Measurements from ENCODE around the gene FN3K. TPM values are rescaled to one million over a fixed set of nuclear protein-coding genes. Genes with fewer than 3 reads are reported as not detected.

FN3K gene
- total and polyA plus RNA-seq, 2 of the 13 experiments (the other 11 are each of a cell fraction or from before 2014, with no cell fraction given): 3.5 to 12.2 TPM

GRCh38 chr17:82698974-82699442, 36.4 kb upstream of the FN3K start (continued):
- TF ChIP-seq NCOA1 (CRISPR knock-in tag; IDR thresholded peaks at IDR 0.05): 0 out of 2 replicates have a peak, but pooled peaks have one; percentile 8
- no peak for TF ChIP-seq HNRNPUL1 (IDR thresholded peaks at IDR 0.05; ENCODE audit: low read depth, low read length)
- TF ChIP-seq ZNF407 (CRISPR knock-in tag; IDR thresholded peaks at IDR 0.05; ENCODE audit: not compliant biosample characterization): no peak
- TF ChIP-seq HIVEP1 (CRISPR knock-in tag; IDR thresholded peaks at IDR 0.05): no peak
- no peak for TF ChIP-seq NCOR1 (IDR thresholded peaks at IDR 0.05; ENCODE audit: borderline replicate concordance, low read length)
- peak; percentile 33; the same call in 1 of the 2 replicates for TF ChIP-seq HDAC2 (CRISPR knock-in tag; IDR thresholded peaks at IDR 0.05)
- peak; percentile 43; the same call in 1 of the 2 replicates for TF ChIP-seq THAP9 (CRISPR knock-in tag; IDR thresholded peaks at IDR 0.05; ENCODE audit: borderline replicate concordance)
- TF ChIP-seq ISX (CRISPR knock-in tag; conservative IDR thresholded peaks at IDR 0.05): no peak
- TF ChIP-seq PLSCR1 (CRISPR knock-in tag; IDR thresholded peaks at IDR 0.05; ENCODE audit: borderline replicate concordance): no peak
- peak; percentile 12 for TF ChIP-seq ZNF883 (CRISPR knock-in tag; IDR thresholded peaks at IDR 0.05; ENCODE audit: not compliant biosample characterization)
- TF ChIP-seq ZNF687 (CRISPR knock-in tag; IDR thresholded peaks at IDR 0.05): peak; percentile 81
- TF ChIP-seq ZNF776 (CRISPR knock-in tag; IDR thresholded peaks at IDR 0.05): no peak
